ENCODE data around the gene NYAP2. TPM values are rescaled to one million over a fixed set of nuclear protein-coding genes. Genes with fewer than 3 reads are reported as not detected.

NYAP2 gene
- total RNA-seq, 2 experiments from 2014 or later, result 0.09 TPM; not detected in 1

DNA sequence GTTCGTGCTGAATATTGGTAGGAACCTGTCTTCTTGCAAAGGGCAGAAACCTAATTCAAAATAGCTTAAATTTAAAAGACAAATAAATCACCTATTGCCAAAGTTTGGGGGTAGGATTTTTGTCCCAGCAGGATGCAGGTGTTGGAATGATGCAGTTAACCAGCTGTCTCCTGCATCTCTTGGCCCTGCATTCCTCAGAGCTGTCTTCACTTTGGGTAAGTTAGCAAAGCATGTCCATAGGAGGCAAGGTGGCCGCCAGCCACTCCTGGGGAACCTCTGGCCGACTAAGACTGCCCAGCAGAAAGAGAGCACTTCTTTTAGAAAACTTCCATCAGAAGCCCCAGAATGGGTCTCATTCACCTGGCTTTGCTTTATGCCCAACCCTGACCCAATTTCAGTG lies 20.5 kb upstream of the NYAP2 start:
- no peaks in the 10 kb centered on the region for H3K36me3 ChIP-seq (ENCODE audit: insufficient read depth, low read length)
- POLR2A ChIA-PET, result interaction anchor here (1.2 kb wide), 1 partner anchor 8 kb away, joined by 4 read pairs; no protein-coding TSS in a partner anchor
- no TSS peak for BruUV-seq (replicated peaks)
- H3K4me1 ChIP-seq (ENCODE audit: insufficient read depth, low read length, poor library complexity, severe bottlenecking), result no peaks in the 10 kb centered on the region
- DNase-seq (ENCODE audit: low spot score), result no peak
- no peak overlapping the region for H3K4me3 ChIP-seq (ENCODE audit: low read depth, low read length, poor library complexity, severe bottlenecking)
- H3K9me3 ChIP-seq (ENCODE audit: low read length), result no peaks in the 10 kb centered on the region
- H3K27ac ChIP-seq (ENCODE audit: low read depth, low read length, poor library complexity, severe bottlenecking), result no peak overlapping the region
- H4K20me1 ChIP-seq (ENCODE audit: insufficient read depth, low read length), result no peaks in the 10 kb centered on the region
- no peaks in the 10 kb centered on the region for H3K9me2 ChIP-seq (ENCODE audit: insufficient read depth, low read length)
- intact Hi-C loops (cut with micrococcal nuclease; ENCODE audit: unreplicated experiment), result no loop called here
- H2AFZ ChIP-seq (ENCODE audit: low read length), result no peak overlapping the region
- H3K79me2 ChIP-seq (ENCODE audit: insufficient read depth, low read depth, low read length), result no peaks in the 10 kb centered on the region
- no peak overlapping the region for H3K4me2 ChIP-seq (ENCODE audit: low read length)
- CTCF ChIA-PET (ENCODE audit: unreplicated experiment), result no interaction called here
- TF ChIP-seq EZH2phosphoT487 (IDR thresholded peaks at IDR 0.05; ENCODE audit: borderline replicate concordance, low read depth, low read length), result no peak
- TF ChIP-seq, protein P1, sequence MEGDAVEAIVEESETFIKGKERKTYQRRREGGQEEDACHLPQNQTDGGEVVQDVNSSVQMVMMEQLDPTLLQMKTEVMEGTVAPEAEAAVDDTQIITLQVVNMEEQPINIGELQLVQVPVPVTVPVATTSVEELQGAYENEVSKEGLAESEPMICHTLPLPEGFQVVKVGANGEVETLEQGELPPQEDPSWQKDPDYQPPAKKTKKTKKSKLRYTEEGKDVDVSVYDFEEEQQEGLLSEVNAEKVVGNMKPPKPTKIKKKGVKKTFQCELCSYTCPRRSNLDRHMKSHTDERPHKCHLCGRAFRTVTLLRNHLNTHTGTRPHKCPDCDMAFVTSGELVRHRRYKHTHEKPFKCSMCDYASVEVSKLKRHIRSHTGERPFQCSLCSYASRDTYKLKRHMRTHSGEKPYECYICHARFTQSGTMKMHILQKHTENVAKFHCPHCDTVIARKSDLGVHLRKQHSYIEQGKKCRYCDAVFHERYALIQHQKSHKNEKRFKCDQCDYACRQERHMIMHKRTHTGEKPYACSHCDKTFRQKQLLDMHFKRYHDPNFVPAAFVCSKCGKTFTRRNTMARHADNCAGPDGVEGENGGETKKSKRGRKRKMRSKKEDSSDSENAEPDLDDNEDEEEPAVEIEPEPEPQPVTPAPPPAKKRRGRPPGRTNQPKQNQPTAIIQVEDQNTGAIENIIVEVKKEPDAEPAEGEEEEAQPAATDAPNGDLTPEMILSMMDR (conservative IDR thresholded peaks at IDR 0.05; ENCODE audit: low read length), result no peak

GRCh38 chr2:225379856-225380255 lies 19.7 kb upstream of the NYAP2 start:
- Histone ChIP-seq H3K9me3 (ENCODE audit: low read length) (no peaks in the 10 kb centered on the region), H3K4me3 (ENCODE audit: low read depth, low read length, poor library complexity, severe bottlenecking) (no peak overlapping the region), H4K20me1 (ENCODE audit: insufficient read depth, low read length) (no peaks in the 10 kb centered on the region), H3K4me1 (ENCODE audit: insufficient read depth, low read length, poor library complexity, severe bottlenecking) (no peaks in the 10 kb centered on the region), H3K4me2 (ENCODE audit: low read length) (no peak overlapping the region), H3K27ac (ENCODE audit: low read depth, low read length, poor library complexity, severe bottlenecking) (no peak overlapping the region), H3K79me2 (ENCODE audit: insufficient read depth, low read depth, low read length) (no peaks in the 10 kb centered on the region), H2AFZ (ENCODE audit: low read length) (no peak overlapping the region), H3K9me2 (ENCODE audit: insufficient read depth, low read length) (no peaks in the 10 kb centered on the region), H3K36me3 (ENCODE audit: insufficient read depth, low read length) (no peaks in the 10 kb centered on the region)
- CTCF ChIA-PET (ENCODE audit: unreplicated experiment), result interaction anchor here (0.5 kb wide), 1 partner anchor 285 kb away, joined by 3 read pairs; no protein-coding TSS in a partner anchor
- no TSS peak for BruUV-seq (replicated peaks)
- POLR2A ChIA-PET, result no interaction called here
- TF ChIP-seq, protein P1 (conservative IDR thresholded peaks at IDR 0.05; ENCODE audit: low read length), result no peak
- TF ChIP-seq EZH2phosphoT487 (IDR thresholded peaks at IDR 0.05; ENCODE audit: borderline replicate concordance, low read depth, low read length), result no peak
- intact Hi-C loops (cut with micrococcal nuclease; ENCODE audit: unreplicated experiment), result no loop called here
- no peak for DNase-seq (ENCODE audit: low spot score)

- no peaks in the 10 kb centered on the region for H4K20me1 ChIP-seq (ENCODE audit: insufficient read depth, low read length)
- ChIA-PET CTCF (ENCODE audit: unreplicated experiment) (no interaction called here), POLR2A (no interaction called here)
- intact Hi-C loops (cut with micrococcal nuclease; ENCODE audit: unreplicated experiment), result no loop called here
- H3K27ac ChIP-seq (ENCODE audit: low read depth, low read length, poor library complexity, severe bottlenecking), result no peak overlapping the region
- no peak for TF ChIP-seq EZH2phosphoT487 (IDR thresholded peaks at IDR 0.05; ENCODE audit: borderline replicate concordance, low read depth, low read length)
- TF ChIP-seq, protein P1 (conservative IDR thresholded peaks at IDR 0.05; ENCODE audit: low read length), result no peak
- no peak overlapping the region for H3K4me3 ChIP-seq (ENCODE audit: low read depth, low read length, poor library complexity, severe bottlenecking)
- no peaks in the 10 kb centered on the region for H3K4me1 ChIP-seq (ENCODE audit: insufficient read depth, low read length, poor library complexity, severe bottlenecking)
- H3K4me2 ChIP-seq (ENCODE audit: low read length), result no peak overlapping the region
- H3K9me2 ChIP-seq (ENCODE audit: insufficient read depth, low read length), result no peaks in the 10 kb centered on the region
- DNase-seq (ENCODE audit: low spot score), result no peak
- H3K9me3 ChIP-seq (ENCODE audit: low read length), result no peaks in the 10 kb centered on the region
- no peak overlapping the region for H2AFZ ChIP-seq (ENCODE audit: low read length)
- no TSS peak for BruUV-seq (replicated peaks)
- no peaks in the 10 kb centered on the region for H3K79me2 ChIP-seq (ENCODE audit: insufficient read depth, low read depth, low read length)
- no peaks in the 10 kb centered on the region for H3K36me3 ChIP-seq (ENCODE audit: insufficient read depth, low read length)
These were observed 17.9 kb upstream of the NYAP2 start for GRCh38 chr2:225381609-225382008.

All from OCI-LY7 (cell line).